ENCODE measurements around the gene RGMB.
A peak's percentile ranks its signal among the peaks of the same experiment; 100 is the strongest.
"Not testable (repeated sequence)": the region's sequence is repeated elsewhere in the genome, so short reads cannot be mapped to it uniquely, and the experiment has no call there.

RGMB gene

GRCh38 chr5:98773464-98774191 is at the start of gene RGMB:
RGMB (plus strand) TSS chr5:98773663; CDS start chr5:98774071, 408 bp downstream.
- DNase-seq (ENCODE audit: low read depth) = peak; percentile 82

GRCh38 chr5:98726258-98726657 is 47.2 kb upstream of the RGMB start:
- no peak for DNase-seq (ENCODE audit: low read depth)

GRCh38 chr5:98727686-98728085 is 45.8 kb upstream of the RGMB start:
- DNase-seq (ENCODE audit: low read depth) = no peak

- no peak for DNase-seq (ENCODE audit: low read depth)
These were observed 38.8 kb upstream of the RGMB start for GRCh38 chr5:98734646-98735045.

GRCh38 chr5:98735806-98736507 is 37.5 kb upstream of the RGMB start:
- DNase-seq (ENCODE audit: low read depth) = no peak

GRCh38 chr5:98736753-98737152 is 36.7 kb upstream of the RGMB start:
- DNase-seq (ENCODE audit: low read depth) = no peak

- DNase-seq (ENCODE audit: low read depth) = not testable (repeated sequence)
These were observed 36.0 kb upstream of the RGMB start for GRCh38 chr5:98737441-98737840.

GRCh38 chr5:98738481-98739149 is 34.8 kb upstream of the RGMB start:
- not testable (repeated sequence) for DNase-seq (ENCODE audit: low read depth)

GRCh38 chr5:98741926-98742325 is 31.5 kb upstream of the RGMB start:
- DNase-seq (ENCODE audit: low read depth) = no peak

- DNase-seq (ENCODE audit: low read depth) = no peak
These were observed 30.9 kb upstream of the RGMB start for GRCh38 chr5:98742396-98743073.

GRCh38 chr5:98748259-98748658 is 25.2 kb upstream of the RGMB start:
- not testable (repeated sequence) for DNase-seq (ENCODE audit: low read depth)

- DNase-seq (ENCODE audit: low read depth) = no peak
These were observed 24.4 kb upstream of the RGMB start for GRCh38 chr5:98749046-98749445.

GRCh38 chr5:98750693-98751092 is 22.8 kb upstream of the RGMB start:
- no peak for DNase-seq (ENCODE audit: low read depth)

GRCh38 chr5:98752331-98752730 is 21.1 kb upstream of the RGMB start:
- not testable (repeated sequence) for DNase-seq (ENCODE audit: low read depth)

GRCh38 chr5:98752801-98753200 is 20.7 kb upstream of the RGMB start:
- DNase-seq (ENCODE audit: low read depth) = not testable (repeated sequence)

GRCh38 chr5:98753507-98753906 is 20.0 kb upstream of the RGMB start:
- DNase-seq (ENCODE audit: low read depth) = no peak

GRCh38 chr5:98755406-98755805 is 18.1 kb upstream of the RGMB start:
- DNase-seq (ENCODE audit: low read depth) = no peak

GRCh38 chr5:98757978-98758377 is 15.5 kb upstream of the RGMB start:
- no peak for DNase-seq (ENCODE audit: low read depth)

- DNase-seq (ENCODE audit: low read depth) = no peak
These were observed 10.3 kb upstream of the RGMB start for GRCh38 chr5:98763001-98763630.

- no peak for DNase-seq (ENCODE audit: low read depth)
These were observed 7.6 kb upstream of the RGMB start for GRCh38 chr5:98765815-98766214.

- no peak for DNase-seq (ENCODE audit: low read depth)
These were observed 5.9 kb upstream of the RGMB start for GRCh38 chr5:98767581-98767980.

Data from stimulated activated CD8-positive, alpha-beta memory T cell treated with anti-CD3 and anti-CD28 coated beads, Interleukin-15, amount 100 ng/mL, for 1 hour (primary cell).